Body of pancreas (tissue), 4 donors: ENCODE results near the gene VWA8.
"Not testable (repeated sequence)": the region's sequence is repeated elsewhere in the genome, so short reads cannot be mapped to it uniquely, and the experiment has no call there.

Experiments
- POLR2A ChIP-seq, 3 donors: fragments of 450-650 bp; IDR thresholded peaks; one replicate each; pipeline ENCODE4 v1.6.1; 2016; ENCODE audit warnings: antibody characterized with exemption in 3 of 3, mild to moderate bottlenecking in 2 of 3
- TF ChIP-seq, protein P1 (sequence below), 7 experiments: fragments of 450-650 bp in 4 of 7; fragments of 200-600 bp in 3 of 7; sonication (generic) in 3 of 7; IDR thresholded peaks; one replicate each; pipeline ENCODE4 v1.5.1; 2016 to 2019; ENCODE audit warnings: antibody characterized with exemption in 7 of 7

DNA sequence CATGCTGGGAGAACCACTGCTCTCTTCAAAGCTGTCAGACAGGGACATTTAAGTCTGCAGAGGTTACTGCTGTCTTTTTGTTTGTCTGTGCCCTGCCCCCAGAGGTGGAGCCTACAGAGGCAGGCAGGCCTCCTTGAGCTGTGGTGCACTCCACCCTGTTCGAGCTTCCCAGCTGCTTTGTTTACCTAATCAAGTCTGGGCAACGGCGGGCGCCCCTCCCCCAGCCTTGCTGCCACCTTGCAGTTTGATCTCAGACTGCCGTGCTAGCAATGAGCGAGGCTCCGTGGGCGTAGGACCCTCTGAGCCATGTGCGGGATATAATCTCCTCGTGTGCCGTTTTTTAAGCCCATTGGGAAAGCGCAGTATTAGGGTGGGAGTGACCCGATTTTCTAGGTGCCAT, 420.7 kb downstream of the VWA8 start:
- TF ChIP-seq, protein P1, sequence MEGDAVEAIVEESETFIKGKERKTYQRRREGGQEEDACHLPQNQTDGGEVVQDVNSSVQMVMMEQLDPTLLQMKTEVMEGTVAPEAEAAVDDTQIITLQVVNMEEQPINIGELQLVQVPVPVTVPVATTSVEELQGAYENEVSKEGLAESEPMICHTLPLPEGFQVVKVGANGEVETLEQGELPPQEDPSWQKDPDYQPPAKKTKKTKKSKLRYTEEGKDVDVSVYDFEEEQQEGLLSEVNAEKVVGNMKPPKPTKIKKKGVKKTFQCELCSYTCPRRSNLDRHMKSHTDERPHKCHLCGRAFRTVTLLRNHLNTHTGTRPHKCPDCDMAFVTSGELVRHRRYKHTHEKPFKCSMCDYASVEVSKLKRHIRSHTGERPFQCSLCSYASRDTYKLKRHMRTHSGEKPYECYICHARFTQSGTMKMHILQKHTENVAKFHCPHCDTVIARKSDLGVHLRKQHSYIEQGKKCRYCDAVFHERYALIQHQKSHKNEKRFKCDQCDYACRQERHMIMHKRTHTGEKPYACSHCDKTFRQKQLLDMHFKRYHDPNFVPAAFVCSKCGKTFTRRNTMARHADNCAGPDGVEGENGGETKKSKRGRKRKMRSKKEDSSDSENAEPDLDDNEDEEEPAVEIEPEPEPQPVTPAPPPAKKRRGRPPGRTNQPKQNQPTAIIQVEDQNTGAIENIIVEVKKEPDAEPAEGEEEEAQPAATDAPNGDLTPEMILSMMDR (IDR thresholded peaks at IDR 0.05) = not testable (repeated sequence)
- not testable (repeated sequence) for TF ChIP-seq POLR2A (IDR thresholded peaks at IDR 0.05)
